Liver (tissue), 3 donors: ENCODE results near the gene MLEC.

Experiments
- EGR1 ChIP-seq, 2 donors: IDR thresholded peaks; 2 replicates each; pipeline ENCODE4 v1.6.1; 2016 to 2018; ENCODE audit warnings: antibody characterized with exemption in 2 of 2, low read depth in 2 of 2
- RAD21 ChIP-seq, 2 donors: IDR thresholded peaks; 2 replicates each; pipeline ENCODE4 v1.6.1; 2016; ENCODE audit warnings: antibody characterized with exemption in 2 of 2, mild to moderate bottlenecking in 2 of 2
- SP1 ChIP-seq: IDR thresholded peaks from 2 replicates; pipeline ENCODE4 v1.6.1; 2018; ENCODE audit warnings: antibody characterized with exemption, mild to moderate bottlenecking
- TAF1 ChIP-seq: conservative IDR thresholded peaks from 2 replicates; pipeline ENCODE4 v1.6.1; 2016; ENCODE audit warnings: antibody characterized with exemption, mild to moderate bottlenecking
- YY1 ChIP-seq: IDR thresholded peaks from 2 replicates; pipeline ENCODE4 v1.6.1; 2016; ENCODE audit warnings: antibody characterized with exemption, mild to moderate bottlenecking
- TF ChIP-seq, protein P1 (sequence below): fragments of 150-350 bp; IDR thresholded peaks from 2 replicates; pipeline ENCODE4 v1.5.1; 2017; ENCODE audit warnings: improper control_type of control experiment, low read depth, low read length; ENCODE audit not compliant: missing input control
- TF ChIP-seq, protein P2 (sequence below): IDR thresholded peaks from 2 replicates; pipeline ENCODE4 v1.6.1; 2016; ENCODE audit warnings: antibody characterized with exemption
- donor health status: healthy.
- donor health status: healthy.

DNA sequence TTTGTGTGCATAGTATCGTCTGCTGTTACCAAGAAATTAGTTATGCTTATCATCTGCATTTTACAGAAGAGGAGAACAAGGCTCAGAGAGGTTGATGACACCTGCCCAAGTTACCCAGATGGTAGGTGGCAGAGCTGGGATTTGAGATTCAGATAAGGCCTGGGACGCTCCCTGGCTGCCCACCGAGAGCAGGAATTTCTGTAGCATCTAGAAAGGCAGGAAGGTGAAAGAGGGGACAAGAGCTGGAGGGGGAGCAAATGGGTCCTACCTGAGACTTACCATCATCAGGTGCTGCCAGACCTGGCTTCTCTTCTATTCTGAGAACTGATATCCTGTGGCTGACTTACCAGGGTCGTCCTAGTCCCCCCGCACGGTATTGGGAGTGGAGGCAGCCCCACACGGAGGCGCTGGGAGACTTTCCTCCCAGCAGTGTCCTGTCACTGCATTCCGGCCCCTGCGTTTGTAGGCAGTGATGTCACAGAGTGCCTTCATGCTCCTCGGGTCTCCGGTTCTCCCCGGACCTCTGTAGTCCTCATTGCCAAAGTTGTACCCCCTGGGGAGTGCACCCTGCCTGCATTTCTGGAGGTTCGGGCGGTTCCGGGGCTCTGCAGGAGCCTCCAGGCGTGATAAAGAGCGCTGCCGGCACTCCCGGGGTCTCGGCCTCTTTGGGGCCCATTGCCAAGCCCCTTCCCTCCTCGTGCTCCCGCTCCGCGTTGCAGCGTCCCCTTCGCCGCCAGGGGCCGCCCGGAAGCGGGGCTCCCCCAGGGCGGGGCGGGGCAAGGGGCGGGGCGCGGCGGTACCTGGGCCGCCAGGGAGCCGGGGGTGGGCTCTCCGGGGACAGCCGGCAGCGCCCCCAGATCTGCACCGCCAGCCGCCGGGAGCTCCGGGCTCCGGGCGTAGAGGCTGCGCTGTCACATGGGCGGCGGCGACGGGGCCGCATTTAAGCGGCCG lies 46.9 kb upstream of the MLEC start, which contains the start of gene CABP1:
- TF ChIP-seq, protein P1, sequence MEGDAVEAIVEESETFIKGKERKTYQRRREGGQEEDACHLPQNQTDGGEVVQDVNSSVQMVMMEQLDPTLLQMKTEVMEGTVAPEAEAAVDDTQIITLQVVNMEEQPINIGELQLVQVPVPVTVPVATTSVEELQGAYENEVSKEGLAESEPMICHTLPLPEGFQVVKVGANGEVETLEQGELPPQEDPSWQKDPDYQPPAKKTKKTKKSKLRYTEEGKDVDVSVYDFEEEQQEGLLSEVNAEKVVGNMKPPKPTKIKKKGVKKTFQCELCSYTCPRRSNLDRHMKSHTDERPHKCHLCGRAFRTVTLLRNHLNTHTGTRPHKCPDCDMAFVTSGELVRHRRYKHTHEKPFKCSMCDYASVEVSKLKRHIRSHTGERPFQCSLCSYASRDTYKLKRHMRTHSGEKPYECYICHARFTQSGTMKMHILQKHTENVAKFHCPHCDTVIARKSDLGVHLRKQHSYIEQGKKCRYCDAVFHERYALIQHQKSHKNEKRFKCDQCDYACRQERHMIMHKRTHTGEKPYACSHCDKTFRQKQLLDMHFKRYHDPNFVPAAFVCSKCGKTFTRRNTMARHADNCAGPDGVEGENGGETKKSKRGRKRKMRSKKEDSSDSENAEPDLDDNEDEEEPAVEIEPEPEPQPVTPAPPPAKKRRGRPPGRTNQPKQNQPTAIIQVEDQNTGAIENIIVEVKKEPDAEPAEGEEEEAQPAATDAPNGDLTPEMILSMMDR = peak; percentile 17
- TF ChIP-seq RAD21 (IDR thresholded peaks at IDR 0.05) = no peak
- TF ChIP-seq, protein P2, sequence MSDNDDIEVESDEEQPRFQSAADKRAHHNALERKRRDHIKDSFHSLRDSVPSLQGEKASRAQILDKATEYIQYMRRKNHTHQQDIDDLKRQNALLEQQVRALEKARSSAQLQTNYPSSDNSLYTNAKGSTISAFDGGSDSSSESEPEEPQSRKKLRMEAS = no peak
- no peak for TF ChIP-seq TAF1
- no peak for TF ChIP-seq SP1
- no peak for TF ChIP-seq YY1
- TF ChIP-seq EGR1 (IDR thresholded peaks at IDR 0.05; ENCODE audit: low read depth in 2 of 2) = no peak
